SK-N-SH (cell line): ENCODE results near the gene CEP112. TPM values are rescaled to one million over a fixed set of nuclear protein-coding genes. Genes with fewer than 3 reads are reported as not detected.

ENCODE experiments used
- CTCF ChIA-PET: fragments of 300-600, 350-600 bp; formaldehyde crosslinking; extraction: SDS; loops from one replicate; lab custom pipeline; 2021; lab: Yijun Ruan, JAX
- POLR2A ChIA-PET: fragments of 350-600 bp; sonication (Branson Sonifier 250); formaldehyde crosslinking; extraction: SDS; loops from one replicate; lab custom pipeline; 2020; ENCODE audit warnings: antibody characterized with exemption, inconsistent platforms; lab: Yijun Ruan, JAX
- DNase-seq: peaks from one replicate; pipeline ENCODE4 v3.0.0; 2012
- H2AFZ ChIP-seq: fragments of 200-600 bp; sonication (generic); 2 replicates; pipeline ENCODE4 v1.8.1; 2016; ENCODE audit warnings: antibody characterized with exemption, mild to moderate bottlenecking, low read depth
- H3F3A ChIP-seq: fragments of 200-600 bp; sonication (generic); replicated peaks from 2 replicates; pipeline ENCODE3; 2016; ENCODE audit warnings: antibody characterized with exemption, mild to moderate bottlenecking; ENCODE audit not compliant: insufficient read depth
- H3K27ac ChIP-seq, 2 experiments: fragments of 200-500 bp in 1 of 2; fragments of 200-600 bp in 1 of 2; sonication (Bioruptor generic) in 1 of 2; sonication (generic), shearing (Covaris generic) in 1 of 2; 2 replicates each; pipeline versions ENCODE4 v1.5.1 to v1.6.1; 2014 to 2016; ENCODE audit warnings: low read depth in 2 of 2, inconsistent platforms in 1 of 2, low read length in 1 of 2, mild to moderate bottlenecking in 1 of 2, mixed read lengths in 1 of 2
- H3K27me3 ChIP-seq: fragments of 200-600 bp; sonication (generic), shearing (Covaris generic); 2 replicates; pipeline ENCODE4 v1.6.1; 2016; ENCODE audit warnings: mixed run types; ENCODE audit not compliant: insufficient read depth
- H3K36me3 ChIP-seq, 2 experiments: fragments of 200-500 bp in 1 of 2; fragments of 200-600 bp in 1 of 2; sonication (Bioruptor generic) in 1 of 2; sonication (generic) in 1 of 2; replicated peaks in 1 of 2; 2 replicates each; pipeline versions ENCODE3 to v1.5.1; 2014 to 2016; ENCODE audit warnings: low read length in 1 of 2, mild to moderate bottlenecking in 1 of 2; ENCODE audit not compliant: insufficient read depth in 2 of 2, control insufficient read depth in 1 of 2
- H3K4me1 ChIP-seq, 2 experiments: fragments of 200-500 bp in 1 of 2; fragments of 200-600 bp in 1 of 2; sonication (Bioruptor generic) in 1 of 2; sonication (generic), shearing (Covaris generic) in 1 of 2; 2 replicates each; pipeline versions ENCODE4 v1.5.1 to v1.6.1; 2014 to 2016; ENCODE audit warnings: low read depth in 1 of 2, low read length in 1 of 2, mixed run types in 1 of 2; ENCODE audit not compliant: insufficient read depth in 2 of 2, control insufficient read depth in 1 of 2
- H3K4me2 ChIP-seq: fragments of 200-600 bp; sonication (generic), shearing (Covaris generic); 2 replicates; pipeline ENCODE4 v1.6.1; 2017; ENCODE audit warnings: mixed run types
- H3K4me3 ChIP-seq, 2 experiments: fragments of 200-500 bp in 1 of 2; fragments of 200-600 bp in 1 of 2; sonication (Bioruptor generic) in 1 of 2; sonication (generic), shearing (Covaris generic) in 1 of 2; 2 replicates each; pipeline versions ENCODE4 v1.5.1 to v1.8.1; 2014 to 2016; ENCODE audit warnings: low read depth in 2 of 2, inconsistent platforms in 1 of 2, low read length in 1 of 2, mild to moderate bottlenecking in 1 of 2, mixed read lengths in 1 of 2, moderate library complexity in 1 of 2
- H3K79me2 ChIP-seq: fragments of 200-600 bp; sonication (generic); 2 replicates; pipeline ENCODE4 v1.8.1; 2017; ENCODE audit warnings: mild to moderate bottlenecking; ENCODE audit not compliant: insufficient read depth
- H3K9ac ChIP-seq: fragments of 200-600 bp; sonication (generic); 2 replicates; pipeline ENCODE4 v1.6.1; 2017; ENCODE audit warnings: mixed run types
- H3K9me2 ChIP-seq: fragments of 200-600 bp; sonication (generic); 2 replicates; pipeline ENCODE4 v1.6.1; 2017; ENCODE audit warnings: mixed run types
- H3K9me3 ChIP-seq: fragments of 200-600 bp; sonication (generic); 2 replicates; pipeline ENCODE4 v1.6.1; 2017; ENCODE audit warnings: mixed run types, mild to moderate bottlenecking, moderate library complexity
- H4K20me1 ChIP-seq: fragments of 200-600 bp; sonication (generic); 2 replicates; pipeline ENCODE4 v1.6.1; 2017; ENCODE audit warnings: mild to moderate bottlenecking, mixed run types; ENCODE audit not compliant: insufficient read depth
- CHD2 ChIP-seq: fragments of 150-350 bp; IDR thresholded peaks from 2 replicates; pipeline ENCODE4 v1.6.1; 2018; ENCODE audit warnings: low read length; ENCODE audit not compliant: partially characterized antibody
- EP300 ChIP-seq, 2 experiments: IDR thresholded peaks; 2 replicates each; pipeline versions ENCODE4 v1.4.0 to v1.6.1; 2012; ENCODE audit warnings: borderline replicate concordance in 1 of 2, low read depth in 1 of 2, low read length in 1 of 2
- EZH2phosphoT487 ChIP-seq: fragments of 200-600 bp; sonication (generic); IDR thresholded peaks from 2 replicates; pipeline ENCODE4 v1.6.1; 2017; ENCODE audit warnings: low read depth, mixed run types, mild to moderate bottlenecking, antibody characterized with exemption, moderate library complexity, borderline replicate concordance
- FOXJ3 ChIP-seq: sonication (generic); formaldehyde crosslinking; IDR thresholded peaks from 2 replicates; pipeline ENCODE4 v1.5.1; 2020; ENCODE audit warnings: mild to moderate bottlenecking, missing genetic modification reagents
- FOXM1 ChIP-seq: IDR thresholded peaks from 2 replicates; pipeline ENCODE4 v1.4.0; 2012; ENCODE audit warnings: low read depth, mild to moderate bottlenecking
- GABPA ChIP-seq: IDR thresholded peaks from 2 replicates; pipeline ENCODE4 v1.4.0; 2012; ENCODE audit warnings: low read depth, mild to moderate bottlenecking
- IRF3 ChIP-seq: fragments of 150-350 bp; IDR thresholded peaks from 2 replicates; pipeline ENCODE4 v1.6.1; 2016; ENCODE audit warnings: mild to moderate bottlenecking, low read depth, low read length
- MXI1 ChIP-seq: IDR thresholded peaks from 2 replicates; pipeline ENCODE4 v1.6.1; 2012; ENCODE audit warnings: mild to moderate bottlenecking, low read depth, low read length, improper control_type of control experiment
- NFIC ChIP-seq: IDR thresholded peaks from 2 replicates; pipeline ENCODE4 v1.4.0; 2012; ENCODE audit warnings: borderline replicate concordance
- PBX3 ChIP-seq: IDR thresholded peaks from 2 replicates; pipeline ENCODE4; 2012
- REST ChIP-seq: IDR thresholded peaks from 2 replicates; pipeline ENCODE4 v1.6.1; 2012; ENCODE audit warnings: mild to moderate bottlenecking, low read depth, low read length, moderate library complexity
- RFX5 ChIP-seq: IDR thresholded peaks from 2 replicates; pipeline ENCODE4 v1.6.1; 2012; ENCODE audit warnings: mild to moderate bottlenecking, improper control_type of control experiment, low read length
- TEAD4 ChIP-seq: IDR thresholded peaks from 2 replicates; pipeline ENCODE4 v1.4.0; 2012; ENCODE audit warnings: mild to moderate bottlenecking, borderline replicate concordance; ENCODE audit not compliant: insufficient read depth
- USF1 ChIP-seq: IDR thresholded peaks from 2 replicates; pipeline ENCODE4 v1.4.0; 2012; ENCODE audit warnings: low read depth, borderline replicate concordance
- YY1 ChIP-seq: IDR thresholded peaks from 2 replicates; pipeline ENCODE4 v1.4.0; 2012; ENCODE audit warnings: low read depth, mild to moderate bottlenecking
- WGBS: methylation state at CpG from one replicate; pipeline ENCODE4 v1.1.6; 2017; ENCODE audit warnings: low lambda C conversion rate; 5-methylcytosine and 5-hydroxymethylcytosine counted together
- polyA plus RNA-seq, 3 experiments: library from polyadenylated mRNA; depleted of rRNA; stranded (reverse); fragments of >200 nt; gene quantifications; 2 replicates each; pipeline ENCODE4 v1.2.3, GENCODE V29; 2012
- TF ChIP-seq, protein P1 (sequence below): IDR thresholded peaks from 2 replicates; pipeline ENCODE4 v1.4.0; 2012; ENCODE audit warnings: low read depth, borderline replicate concordance
- TF ChIP-seq, protein P2 (sequence below): IDR thresholded peaks from 2 replicates; pipeline ENCODE4 v1.4.0; 2012; ENCODE audit warnings: low read depth

CEP112 gene
- polyA plus RNA-seq, 1 of the 3 experiments (the other 2 are of a cell fraction), result 7.9 TPM

GRCh38 chr17:65742403-65743307 is 449.3 kb downstream of the CEP112 start (continued):
- TF ChIP-seq REST (no peak), USF1 (no peak), IRF3 (no peak), GABPA (no peak), NFIC (peak; percentile 98), FOXJ3 (CRISPR knock-in tag) (no peak), EZH2phosphoT487 (no peak), CHD2 (no peak), TEAD4 (peak; percentile 98)

- CTCF ChIA-PET, result interaction anchor here (1.2 kb wide), 1 partner anchor 13 kb away, joined by 4 read pairs; no protein-coding TSS in a partner anchor
- TF ChIP-seq EP300 (IDR thresholded peaks at IDR 0.05; ENCODE audit: borderline replicate concordance in 1 of 2, low read depth in 1 of 2, low read length in 1 of 2) (no peak), YY1 (no peak), MXI1 (no peak), PBX3 (no peak), GABPA (no peak), FOXM1 (no peak), RFX5 (no peak)
- TF ChIP-seq, protein P1, sequence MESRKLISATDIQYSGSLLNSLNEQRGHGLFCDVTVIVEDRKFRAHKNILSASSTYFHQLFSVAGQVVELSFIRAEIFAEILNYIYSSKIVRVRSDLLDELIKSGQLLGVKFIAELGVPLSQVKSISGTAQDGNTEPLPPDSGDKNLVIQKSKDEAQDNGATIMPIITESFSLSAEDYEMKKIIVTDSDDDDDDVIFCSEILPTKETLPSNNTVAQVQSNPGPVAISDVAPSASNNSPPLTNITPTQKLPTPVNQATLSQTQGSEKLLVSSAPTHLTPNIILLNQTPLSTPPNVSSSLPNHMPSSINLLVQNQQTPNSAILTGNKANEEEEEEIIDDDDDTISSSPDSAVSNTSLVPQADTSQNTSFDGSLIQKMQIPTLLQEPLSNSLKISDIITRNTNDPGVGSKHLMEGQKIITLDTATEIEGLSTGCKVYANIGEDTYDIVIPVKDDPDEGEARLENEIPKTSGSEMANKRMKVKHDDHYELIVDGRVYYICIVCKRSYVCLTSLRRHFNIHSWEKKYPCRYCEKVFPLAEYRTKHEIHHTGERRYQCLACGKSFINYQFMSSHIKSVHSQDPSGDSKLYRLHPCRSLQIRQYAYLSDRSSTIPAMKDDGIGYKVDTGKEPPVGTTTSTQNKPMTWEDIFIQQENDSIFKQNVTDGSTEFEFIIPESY, result no peak
- TF ChIP-seq, protein P2, sequence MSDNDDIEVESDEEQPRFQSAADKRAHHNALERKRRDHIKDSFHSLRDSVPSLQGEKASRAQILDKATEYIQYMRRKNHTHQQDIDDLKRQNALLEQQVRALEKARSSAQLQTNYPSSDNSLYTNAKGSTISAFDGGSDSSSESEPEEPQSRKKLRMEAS, result no peak
Observed at GRCh38 chr17:65741710-65742109, 450.2 kb downstream of the CEP112 start.

More at GRCh38 chr17:65741710-65742109, 450.2 kb downstream of the CEP112 start:
- H3K27ac ChIP-seq, result peak overlapping the region; percentile 92 to 98; a peak in 3 of 4 replicates
- H3K9me2 ChIP-seq, result no peaks in the 10 kb centered on the region
- POLR2A ChIA-PET, result no interaction called here
- no peaks in the 10 kb centered on the region for H3K27me3 ChIP-seq
- peaks cover 32% of the 10 kb centered on the region for H3F3A ChIP-seq
- no peak overlapping the region for H2AFZ ChIP-seq
- no peak overlapping the region for H3K4me3 ChIP-seq
- peaks cover 0 to 17% of the 10 kb centered on the region in 2 experiments; a peak in 3 of 4 replicates for H3K4me1 ChIP-seq
- peak overlapping the region; percentile 58; the same call in 1 of the 2 replicates for H3K4me2 ChIP-seq
- peak overlapping the region; percentile 57; the same call in 1 of the 2 replicates for H3K9ac ChIP-seq
- H3K9me3 ChIP-seq, result no peaks in the 10 kb centered on the region
- no peaks in the 10 kb centered on the region for H3K79me2 ChIP-seq
- H3K36me3 ChIP-seq, result no peaks in the 10 kb centered on the region
- 92% methylated on average over 1 of the region's 1 CpG for WGBS
- H4K20me1 ChIP-seq, result no peaks in the 10 kb centered on the region
- no peak for DNase-seq
